ENCODE measurements around the gene PROSER2.

- TF ChIP-seq POLR2AphosphoS5 (IDR thresholded peaks at IDR 0.05) (no peak), POLR2A (IDR thresholded peaks at IDR 0.05) (no peak)
These were observed 70.7 kb downstream of the PROSER2 start for GRCh38 chr10:11893749-11894278.
